Prostate gland (tissue), 2 donors: ENCODE results near the gene CLBA1. TPM values are rescaled to one million over a fixed set of nuclear protein-coding genes. Genes with fewer than 3 reads are reported as not detected.

Experiments
- DNase-seq: peaks from one replicate; pipeline ENCODE4 v3.0.0-alpha.2; 2019; ENCODE audit warnings: low spot score
- H3K27ac ChIP-seq, 2 donors: fragments of 200-600 bp; sonication (generic); 2 replicates each; pipeline ENCODE4 v1.5.1; 2017 to 2019
- H3K27me3 ChIP-seq: fragments of 200-600 bp; sonication (generic); replicated peaks from 2 replicates; pipeline ENCODE4 v1.5.1; 2019; ENCODE audit not compliant: insufficient read depth
- H3K36me3 ChIP-seq, 2 donors: fragments of 200-600 bp; sonication (generic); 1 replicate in 1 of 2; 2 replicates in 1 of 2; pipeline versions ENCODE4 v1.5.1 to v1.8.1; 2017 to 2019
- H3K4me1 ChIP-seq: fragments of 200-600 bp; sonication (generic); replicated peaks from 2 replicates; pipeline ENCODE4 v1.5.1; 2019
- H3K4me3 ChIP-seq, 2 donors: fragments of 200-600 bp; sonication (generic); 2 replicates each; pipeline ENCODE4 v1.5.1; 2017 to 2019
- H3K9me3 ChIP-seq: fragments of 200-600 bp; sonication (generic); 2 replicates; pipeline ENCODE4 v1.5.1; 2017
- CTCF ChIP-seq, 4 experiments: fragments of 200-600 bp in 2 of 4; fragments of 450-650 bp in 2 of 4; sonication (generic) in 2 of 4; IDR thresholded peaks; 1 replicate in 3 of 4; 2 replicates in 1 of 4; pipeline ENCODE4 v1.5.1; 2016 to 2019; ENCODE audit warnings: antibody characterized with exemption in 4 of 4, mild to moderate bottlenecking in 2 of 4, moderate library complexity in 2 of 4
- POLR2A ChIP-seq: fragments of 450-650 bp; IDR thresholded peaks from one replicate; pipeline ENCODE4 v1.6.1; 2016; ENCODE audit warnings: antibody characterized with exemption, mild to moderate bottlenecking
- POLR2AphosphoS5 ChIP-seq: sonication (generic); formaldehyde crosslinking; IDR thresholded peaks from one replicate; pipeline ENCODE4 v1.6.1; 2017; ENCODE audit warnings: antibody characterized with exemption
- WGBS: methylation state at CpG from one replicate; pipeline ENCODE4 v1.1.5; 2018; 5-methylcytosine and 5-hydroxymethylcytosine counted together
- intact Hi-C: fragments of 100-400 bp; cut with DNase I; formaldehyde crosslinking; loops from one replicate; pipeline ENCODE4 v1.14.2; 2022
- total RNA-seq, 2 donors: library from RNA; depleted of rRNA; stranded (reverse); fragments of >200 nt; gene quantifications; one replicate each; pipeline ENCODE4 v1.1.0, GENCODE V29; 2016

CLBA1 gene
- total RNA-seq, 2 donors from 2014 or later: 15.2 to 19.3 TPM

- Histone ChIP-seq H3K4me3 (no peak overlapping the region), H3K27ac (no peak overlapping the region), H3K4me1 (peaks cover 3% of the 10 kb centered on the region), H3K36me3 (no peaks in the 10 kb centered on the region), H3K27me3 (no peaks in the 10 kb centered on the region), H3K9me3 (no peaks in the 10 kb centered on the region)
- no peak for DNase-seq
- intact Hi-C loops: loop anchor here (5.0 kb wide), 1 partner anchor 38 kb away; the partner anchor contains the start of gene CDCA4
- TF ChIP-seq CTCF (IDR thresholded peaks at IDR 0.05): no peak
- no peak for TF ChIP-seq POLR2AphosphoS5
- TF ChIP-seq POLR2A: no peak
- 88% methylated on average over 15 of the region's 15 CpGs for WGBS
Observed at GRCh38 chr14:104984056-104984894, 1.3 kb upstream of the CLBA1 start.

- intact Hi-C loops: no loop called here
- TF ChIP-seq POLR2A: no peak
- TF ChIP-seq CTCF (IDR thresholded peaks at IDR 0.05): no peak
- no peak for TF ChIP-seq POLR2AphosphoS5
- Histone ChIP-seq H3K27me3 (no peaks in the 10 kb centered on the region), H3K4me1 (peaks cover 3% of the 10 kb centered on the region), H3K4me3 (peak overlapping the region; percentile 62 to 89), H3K9me3 (no peaks in the 10 kb centered on the region), H3K27ac (peak overlapping the region in 1 of 2 donors; percentile 60), H3K36me3 (no peaks in the 10 kb centered on the region)
- 48% methylated on average over 19 of the region's 19 CpGs for WGBS
- DNase-seq: no peak
Observed at GRCh38 chr14:104986487-104987164, 1.0 kb downstream of the CLBA1 start.

- H3K4me3 ChIP-seq: no peak overlapping the region
- DNase-seq: no peak
- intact Hi-C loops: no loop called here
- 93% methylated on average over 16 of the region's 16 CpGs for WGBS
- H3K4me1 ChIP-seq: peaks cover 3% of the 10 kb centered on the region
- no peak for TF ChIP-seq CTCF (IDR thresholded peaks at IDR 0.05)
- no peak for TF ChIP-seq POLR2A
- no peak for TF ChIP-seq POLR2AphosphoS5
- H3K9me3 ChIP-seq: no peaks in the 10 kb centered on the region
- H3K36me3 ChIP-seq: no peaks in the 10 kb centered on the region
- H3K27me3 ChIP-seq: no peaks in the 10 kb centered on the region
- H3K27ac ChIP-seq: no peak overlapping the region
Observed at GRCh38 chr14:104989236-104989950, 3.8 kb downstream of the CLBA1 start.

GRCh38 chr14:104989951-104990303 is 4.3 kb downstream of the CLBA1 start:
- intact Hi-C loops: no loop called here
- Histone ChIP-seq H3K4me3 (no peak overlapping the region), H3K27ac (no peak overlapping the region), H3K27me3 (no peaks in the 10 kb centered on the region), H3K9me3 (no peaks in the 10 kb centered on the region), H3K36me3 (no peaks in the 10 kb centered on the region), H3K4me1 (peaks cover 3% of the 10 kb centered on the region)
- 82% methylated on average over 5 of the region's 7 CpGs for WGBS
- no peak for TF ChIP-seq POLR2A
- no peak for TF ChIP-seq POLR2AphosphoS5
- no peak for TF ChIP-seq CTCF (IDR thresholded peaks at IDR 0.05)
- no peak for DNase-seq
